ENCODE measurements around the gene COL5A2. TPM values are rescaled to one million over a fixed set of nuclear protein-coding genes. Genes with fewer than 3 reads are reported as not detected.
A peak's percentile ranks its signal among the peaks of the same experiment; 100 is the strongest.

COL5A2 gene
- total RNA-seq, 1 donor from 2014 or later: 278 TPM

- DNase-seq (ENCODE audit: low read depth): peak; percentile 74
Observed at GRCh38 chr2:189178726-189179569, 613 bp downstream of the COL5A2 start.

DNA sequence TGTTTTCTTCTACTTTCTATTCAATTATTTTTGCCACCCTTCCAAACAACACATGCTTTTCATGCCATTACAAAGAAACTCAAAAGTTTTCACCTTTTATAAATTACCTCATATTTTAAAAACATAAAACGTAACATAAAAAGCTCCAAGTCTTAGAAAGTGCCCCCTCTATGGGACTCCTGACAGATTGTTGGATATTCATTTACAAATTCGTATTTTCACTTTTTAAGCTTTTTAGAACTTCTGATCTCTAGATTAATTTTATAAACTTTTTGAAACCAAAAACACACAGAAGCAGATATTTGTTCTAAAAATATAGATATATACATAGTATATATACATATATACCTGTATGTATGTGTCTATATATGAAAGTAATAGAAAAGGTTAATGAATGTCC, 1.5 kb downstream of the COL5A2 start:
- peak; percentile 49 for DNase-seq (ENCODE audit: low read depth)

DNA sequence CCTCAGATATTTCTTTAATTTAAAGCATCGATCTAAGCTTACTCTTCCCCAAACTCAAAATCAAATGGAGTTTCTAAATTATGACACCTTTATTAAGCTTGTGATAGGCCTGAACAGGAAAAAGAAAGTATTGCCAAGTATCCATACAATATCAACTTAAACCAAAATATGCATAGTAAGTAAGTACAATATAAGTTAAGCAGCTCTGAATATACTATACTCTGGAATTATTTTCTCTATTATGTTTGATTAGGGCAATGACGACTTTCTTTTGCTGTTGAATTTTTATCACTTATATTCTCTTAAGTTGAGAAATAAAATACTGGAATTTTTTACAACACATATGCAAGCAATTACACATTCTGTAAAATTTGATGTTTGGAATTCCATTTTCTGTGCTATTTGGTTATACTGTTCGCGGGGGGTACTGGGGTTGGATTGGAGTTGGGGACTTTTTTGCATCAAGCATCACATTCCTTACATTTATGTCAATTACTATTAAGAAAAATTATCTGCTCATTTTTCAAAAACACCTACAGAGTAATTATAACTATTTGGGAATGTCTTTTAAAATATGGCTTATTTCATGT, 2.2 kb downstream of the COL5A2 start:
- no peak for DNase-seq (ENCODE audit: low read depth)

DNA sequence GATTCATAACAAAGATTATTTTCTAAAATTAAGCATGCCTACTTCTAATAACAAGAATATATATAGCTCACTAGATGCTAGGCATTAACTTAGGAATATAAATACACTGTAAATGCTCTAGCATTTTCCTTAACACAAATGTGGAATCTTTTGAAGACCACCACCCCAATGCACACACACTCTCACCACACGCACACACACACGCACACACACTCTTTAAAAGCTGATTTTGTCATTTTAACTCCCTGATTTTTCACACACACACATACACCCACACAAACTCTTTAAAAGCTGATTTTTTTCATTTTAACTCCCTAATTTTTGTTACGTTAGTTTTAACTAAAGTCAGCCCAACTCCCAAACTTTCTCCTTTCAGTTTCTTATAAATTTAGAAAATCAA, 3.0 kb downstream of the COL5A2 start:
- no peak for DNase-seq (ENCODE audit: low read depth)

DNA sequence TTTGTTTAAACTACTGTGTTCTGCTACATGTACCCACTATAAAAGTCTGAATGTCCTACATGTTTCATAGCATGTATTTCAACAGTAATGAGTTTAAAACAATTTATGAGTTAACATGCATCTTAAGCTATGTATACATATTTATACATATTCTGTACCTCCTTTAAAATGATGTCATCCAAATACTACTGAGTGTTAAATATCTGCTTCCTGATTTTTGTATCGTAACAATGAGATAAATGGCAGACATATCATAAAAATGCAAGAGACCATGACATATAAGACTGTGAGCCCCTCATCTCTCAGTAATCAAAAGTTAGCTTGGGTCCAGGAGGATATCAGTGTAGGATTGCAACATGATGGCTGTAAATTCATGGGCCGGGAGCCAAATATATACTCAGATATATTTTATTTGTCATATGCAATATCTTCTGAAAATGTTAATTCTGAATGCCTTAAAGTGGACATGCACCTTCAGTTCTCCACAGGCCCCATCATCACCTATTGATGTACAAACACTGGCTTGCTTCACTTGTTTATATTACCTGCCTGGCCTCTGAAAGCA, 3.6 kb downstream of the COL5A2 start:
- no peak for DNase-seq (ENCODE audit: low read depth)

DNA sequence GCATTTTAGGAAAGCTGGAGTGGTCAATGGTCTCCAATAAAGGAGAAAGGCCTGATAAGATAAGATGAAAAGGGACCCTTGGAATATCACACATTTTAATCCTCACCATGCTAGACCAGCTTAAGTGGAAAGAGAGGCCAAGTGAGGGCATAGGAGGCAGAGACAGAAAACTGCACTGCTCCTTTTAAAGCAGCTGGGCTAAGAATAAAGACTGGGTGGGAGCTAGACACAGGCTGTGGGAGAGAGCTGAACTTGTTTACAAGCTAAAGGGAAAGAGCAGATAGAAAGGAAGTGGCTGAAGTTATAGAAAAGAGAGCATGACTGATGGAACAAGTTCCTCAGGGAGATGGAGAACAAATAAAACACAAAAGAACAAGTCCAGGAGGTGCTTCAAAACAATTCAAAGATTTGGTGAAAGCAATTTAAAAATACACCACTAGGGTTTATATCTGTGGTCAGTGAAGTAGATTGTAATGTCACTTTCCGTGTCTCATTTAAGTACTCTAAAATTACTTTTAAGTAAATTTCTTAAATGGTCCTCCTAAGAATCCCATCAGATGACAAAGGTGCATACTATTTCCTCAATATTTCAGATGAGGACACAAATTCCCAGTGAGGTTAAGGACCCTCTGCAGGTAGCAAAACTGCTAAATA, 7.5 kb downstream of the COL5A2 start:
- DNase-seq (ENCODE audit: low read depth): peak; percentile 47

DNA sequence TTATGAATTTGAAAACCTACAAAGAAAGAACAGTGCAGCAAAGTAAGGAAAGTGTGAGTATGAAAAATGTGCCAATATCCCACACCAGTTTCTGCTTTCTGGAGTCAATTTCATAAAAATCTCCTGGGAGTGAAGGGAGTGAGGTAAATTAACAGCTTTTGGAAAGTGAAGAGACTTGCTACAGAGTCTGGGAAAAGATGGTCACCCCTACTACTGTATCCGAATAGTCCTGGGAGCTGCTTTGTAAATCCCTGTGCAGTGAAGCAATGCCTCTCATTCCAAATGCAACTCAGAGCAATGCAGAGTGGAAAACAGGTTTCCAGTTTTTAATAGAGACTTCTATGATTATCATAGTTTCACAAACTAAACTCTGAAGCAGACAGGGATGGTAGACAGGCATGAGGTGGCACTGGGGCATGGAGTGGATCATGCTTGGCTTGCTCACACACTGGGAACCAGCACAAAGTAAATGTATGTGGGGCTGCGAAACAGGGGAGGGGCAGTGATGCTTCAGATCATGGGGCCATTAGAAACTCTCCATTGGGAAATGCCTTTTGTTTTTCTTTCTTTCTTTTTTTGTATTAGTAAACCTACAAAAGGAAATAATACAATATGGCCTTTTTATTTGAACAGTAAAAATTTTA, 10.6 kb downstream of the COL5A2 start:
- no peak for DNase-seq (ENCODE audit: low read depth)

GRCh38 chr2:189165656-189166380, 13.7 kb downstream of the COL5A2 start:
- DNase-seq (ENCODE audit: low read depth): no peak

DNA sequence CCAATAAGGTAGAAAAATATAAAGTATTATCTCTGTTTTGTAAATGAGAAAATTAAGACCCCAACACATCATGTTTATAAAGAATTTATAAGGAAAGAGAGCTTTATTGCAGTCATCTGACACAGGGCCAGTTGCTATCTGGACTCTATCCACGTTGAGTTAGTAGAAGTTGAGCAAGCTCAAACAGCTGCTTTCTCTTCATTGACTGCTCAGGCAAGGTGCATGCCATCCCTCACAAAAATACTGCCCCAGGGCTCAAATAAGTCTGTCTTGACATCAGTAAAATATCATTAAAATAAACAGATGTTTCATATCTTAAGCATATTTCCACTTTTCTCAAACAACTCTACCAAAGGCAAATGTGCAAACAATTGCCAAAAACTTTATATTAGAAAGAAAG, 14.8 kb downstream of the COL5A2 start:
- DNase-seq (ENCODE audit: low read depth): peak; percentile 78

DNA sequence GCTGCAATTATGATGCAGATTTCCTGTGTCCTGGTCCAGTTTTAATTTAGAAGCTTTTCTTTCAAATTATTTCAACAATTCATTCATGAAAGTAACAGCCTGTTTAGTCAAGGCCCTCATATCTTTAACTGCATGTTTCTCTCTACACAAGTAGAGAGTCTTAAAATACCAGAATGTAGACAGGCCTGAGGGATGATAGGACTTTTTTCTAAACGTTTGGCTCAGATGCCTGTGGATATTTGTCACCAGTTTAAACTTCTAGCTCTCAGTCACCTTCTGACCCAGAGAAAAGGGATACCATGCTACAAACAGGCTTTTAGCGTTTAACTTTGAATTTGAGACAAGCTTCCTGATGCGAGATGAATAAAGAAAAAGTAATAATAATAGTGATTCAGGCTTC, 15.7 kb downstream of the COL5A2 start:
- DNase-seq (ENCODE audit: low read depth): peak; percentile 73

- no peak for DNase-seq (ENCODE audit: low read depth)
Observed at GRCh38 chr2:189162566-189162965, 17.0 kb downstream of the COL5A2 start.

GRCh38 chr2:189161894-189162293, 17.7 kb downstream of the COL5A2 start:
- no peak for DNase-seq (ENCODE audit: low read depth)

DNA sequence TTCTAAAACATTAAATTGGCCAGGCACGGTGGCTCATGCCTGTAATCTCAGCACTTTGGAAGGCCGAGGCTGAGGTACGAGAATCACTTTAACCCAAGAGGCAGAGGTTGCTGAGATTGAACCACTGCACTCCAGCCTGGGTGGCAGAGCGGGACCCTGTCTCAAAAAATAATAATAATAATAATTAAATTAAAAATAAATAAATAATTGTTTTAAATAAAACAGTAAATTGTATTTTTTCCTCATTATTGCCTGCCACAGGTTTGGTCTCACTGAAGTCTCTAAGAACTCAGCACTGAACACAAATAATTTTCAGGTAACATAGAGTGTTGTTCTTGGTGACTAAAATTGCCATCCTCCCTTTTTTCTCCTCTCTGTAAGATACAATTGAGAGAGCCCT, 19.8 kb downstream of the COL5A2 start:
- DNase-seq (ENCODE audit: low read depth): no peak

DNA sequence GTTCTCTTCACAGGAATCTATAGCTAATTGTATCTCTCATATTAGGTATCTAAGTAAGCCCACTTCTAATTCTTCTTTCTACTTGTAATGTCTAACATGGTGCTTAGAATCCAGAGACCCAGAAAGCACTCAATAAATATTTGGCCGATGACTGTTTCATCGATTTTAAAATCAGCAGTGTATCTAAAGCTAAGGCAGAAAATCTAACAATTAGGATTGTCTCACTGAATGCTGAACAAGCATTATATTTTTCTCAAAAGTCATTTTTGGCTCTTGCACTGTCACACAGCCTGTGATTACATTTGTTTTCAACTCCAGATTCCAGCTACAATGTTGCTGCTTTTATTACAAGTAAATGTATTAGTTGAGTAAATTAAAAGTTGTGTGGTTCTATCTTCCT, 20.3 kb downstream of the COL5A2 start:
- DNase-seq (ENCODE audit: low read depth): no peak

DNA sequence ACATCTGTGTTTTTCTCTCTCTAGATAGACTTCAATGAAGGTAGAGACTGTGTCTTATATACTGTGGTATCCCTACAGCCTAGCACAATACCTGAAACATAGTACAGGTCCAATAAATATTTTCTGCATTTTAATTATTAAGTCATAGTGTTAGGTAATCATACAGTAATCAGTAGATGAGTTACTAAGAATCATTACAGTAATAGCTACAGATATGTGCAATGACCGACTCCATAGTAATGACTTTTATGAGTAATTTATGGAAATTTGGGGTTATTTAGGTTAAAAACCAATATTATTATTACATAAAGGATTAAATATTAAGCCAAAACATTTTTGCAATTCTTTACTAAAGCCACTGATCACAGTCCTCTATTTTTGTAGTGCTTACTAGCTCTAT, 21.6 kb downstream of the COL5A2 start:
- no peak for DNase-seq (ENCODE audit: low read depth)

DNA sequence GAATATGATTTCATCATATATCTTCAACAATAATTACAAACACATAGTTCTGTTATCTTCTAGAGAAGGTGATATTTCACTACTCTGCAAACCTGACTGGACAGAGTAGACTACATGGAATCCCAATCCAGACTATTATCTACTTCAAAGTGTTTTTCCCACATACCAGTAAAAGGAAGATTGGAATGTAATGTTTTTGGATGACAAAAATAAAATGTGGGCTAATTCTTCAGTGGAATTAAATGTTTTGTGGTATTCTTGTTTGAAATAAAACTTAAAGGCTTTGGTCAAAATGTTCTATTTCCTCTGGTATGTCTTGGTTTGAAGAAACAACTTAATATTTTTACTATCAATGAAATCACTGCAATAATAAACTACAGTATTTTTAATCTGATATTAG, 22.1 kb downstream of the COL5A2 start:
- DNase-seq (ENCODE audit: low read depth): no peak

GRCh38 chr2:189155795-189156194, 23.8 kb downstream of the COL5A2 start:
- no peak for DNase-seq (ENCODE audit: low read depth)

- no peak for DNase-seq (ENCODE audit: low read depth)
Observed at GRCh38 chr2:189153619-189154018, 25.9 kb downstream of the COL5A2 start.

DNA sequence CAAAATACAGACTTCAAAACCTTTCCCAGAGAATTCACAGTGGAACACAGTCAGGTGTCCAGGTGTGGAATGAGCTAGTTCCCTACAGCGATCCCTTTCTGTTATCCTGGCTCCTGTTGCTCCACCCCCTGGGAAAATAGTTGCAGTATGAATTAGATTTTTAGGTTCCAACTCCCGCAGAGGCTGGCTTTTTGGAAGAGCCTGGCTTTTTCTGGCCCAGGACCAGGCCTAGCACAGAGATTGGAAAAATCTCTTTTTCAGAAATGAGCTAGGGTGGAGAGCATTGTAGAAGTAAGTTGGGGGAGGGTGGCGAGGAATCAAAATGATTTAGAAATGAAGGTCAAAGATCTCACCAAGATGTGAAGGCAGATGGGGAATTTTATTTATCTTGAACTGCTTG, 27.1 kb downstream of the COL5A2 start:
- no peak for DNase-seq (ENCODE audit: low read depth)

GRCh38 chr2:189151906-189152305, 27.7 kb downstream of the COL5A2 start:
- DNase-seq (ENCODE audit: low read depth): no peak

- peak; percentile 70 for DNase-seq (ENCODE audit: low read depth)
Observed at GRCh38 chr2:189150033-189150432, 29.5 kb downstream of the COL5A2 start.
